ENCODE results near the gene HMGCLL1.

HMGCLL1 gene

GRCh38 chr6:55410674-55411073 lies 168.3 kb downstream of the HMGCLL1 start:
- no peak for TF ChIP-seq CTCF (conservative IDR thresholded peaks at IDR 0.05)
- H3K27ac ChIP-seq = no peak overlapping the region

GRCh38 chr6:55405474-55406235 lies 173.3 kb downstream of the HMGCLL1 start:
- no peak overlapping the region for H3K27ac ChIP-seq
- TF ChIP-seq CTCF (conservative IDR thresholded peaks at IDR 0.05) = no peak

DNA sequence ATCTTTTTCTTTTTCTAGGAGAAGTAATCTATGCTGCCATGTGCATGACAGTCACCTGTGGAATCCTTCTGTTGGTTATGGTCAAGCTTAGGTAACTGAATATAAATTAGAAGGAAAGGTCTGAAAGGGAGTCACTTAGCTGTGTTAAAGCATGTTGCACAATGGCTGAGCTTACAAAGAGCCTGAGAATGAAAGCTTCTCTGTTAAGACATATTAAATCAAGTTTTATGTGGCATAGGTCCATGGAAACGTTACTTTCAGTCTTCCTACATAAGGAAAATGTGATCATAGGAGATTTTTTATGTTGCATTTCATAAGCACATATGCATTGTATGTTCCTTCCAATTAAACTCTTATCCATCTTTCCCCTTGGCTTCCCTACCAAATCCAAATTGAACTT lies 179.6 kb downstream of the HMGCLL1 start:
- TF ChIP-seq CTCF (conservative IDR thresholded peaks at IDR 0.05) = no peak
- no peak overlapping the region for H3K27ac ChIP-seq

- no peak overlapping the region for H3K27ac ChIP-seq
- TF ChIP-seq CTCF (conservative IDR thresholded peaks at IDR 0.05) = no peak
These were observed 181.0 kb downstream of the HMGCLL1 start for GRCh38 chr6:55397986-55398385.

GRCh38 chr6:55395871-55396270 lies 183.1 kb downstream of the HMGCLL1 start:
- no peak overlapping the region for H3K27ac ChIP-seq
- no peak for TF ChIP-seq CTCF (conservative IDR thresholded peaks at IDR 0.05)

DNA sequence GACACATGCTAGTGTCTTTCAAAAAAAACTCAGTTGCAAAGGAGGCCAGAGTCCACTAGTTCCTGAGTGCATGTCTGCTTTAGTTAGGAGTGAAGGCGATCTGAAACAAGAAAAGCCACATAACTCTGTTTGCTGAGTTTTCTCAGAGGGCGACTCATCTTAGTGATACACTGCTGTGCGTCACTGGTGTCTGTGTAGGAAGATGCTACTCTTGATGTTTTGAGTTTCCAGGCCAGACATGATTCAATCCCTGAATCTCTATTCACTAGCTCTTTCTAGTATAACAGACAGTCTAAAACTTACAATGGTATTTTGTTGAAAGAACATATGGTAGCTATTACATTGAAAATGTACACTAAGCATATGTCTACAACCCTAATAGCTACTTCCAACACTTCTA lies 190.8 kb downstream of the HMGCLL1 start:
- no peak for TF ChIP-seq CTCF (conservative IDR thresholded peaks at IDR 0.05)
- H3K27ac ChIP-seq = no peak overlapping the region
